NCI-H1930 (cell line): ENCODE results near the gene PTPRE.

Experiments
- DNase-seq, 2 experiments: peaks; one replicate each; lab custom pipeline; 2025; lab: John Stamatoyannopoulos, UW

PTPRE gene

GRCh38 chr10:127908106-127908958 lies 1.4 kb downstream of the PTPRE start:
- no peak for DNase-seq

- no peak for DNase-seq
These were observed 2.0 kb downstream of the PTPRE start for GRCh38 chr10:127908959-127909267.

- DNase-seq, result no peak
These were observed 3.0 kb downstream of the PTPRE start for GRCh38 chr10:127909716-127910463.

- no peak for DNase-seq
These were observed 3.5 kb downstream of the PTPRE start for GRCh38 chr10:127910464-127910770.

GRCh38 chr10:127911218-127911866 lies 4.4 kb downstream of the PTPRE start:
- DNase-seq, result no peak

GRCh38 chr10:127911867-127912257 lies 5.0 kb downstream of the PTPRE start:
- no peak for DNase-seq

GRCh38 chr10:127912607-127913367 lies 5.9 kb downstream of the PTPRE start:
- no peak for DNase-seq

- DNase-seq, result no peak
These were observed 6.5 kb downstream of the PTPRE start for GRCh38 chr10:127913368-127913759.

GRCh38 chr10:127915324-127915723 lies 8.4 kb downstream of the PTPRE start:
- no peak for DNase-seq

GRCh38 chr10:127916826-127917225 lies 9.9 kb downstream of the PTPRE start:
- DNase-seq, result no peak

GRCh38 chr10:127918572-127918971 lies 11.7 kb downstream of the PTPRE start:
- no peak for DNase-seq

- DNase-seq, result no peak
These were observed 12.7 kb downstream of the PTPRE start for GRCh38 chr10:127919418-127920271.

- no peak for DNase-seq
These were observed 13.6 kb downstream of the PTPRE start for GRCh38 chr10:127920306-127921074.

- no peak for DNase-seq
These were observed 14.3 kb downstream of the PTPRE start for GRCh38 chr10:127921075-127921752.

- DNase-seq, result no peak
These were observed 14.8 kb downstream of the PTPRE start for GRCh38 chr10:127921753-127922145.

- no peak for DNase-seq
These were observed 15.3 kb downstream of the PTPRE start for GRCh38 chr10:127922206-127922605.

GRCh38 chr10:127922675-127923366 lies 15.9 kb downstream of the PTPRE start:
- DNase-seq, result no peak

- DNase-seq, result no peak
These were observed 16.7 kb downstream of the PTPRE start for GRCh38 chr10:127923646-127924045.

- DNase-seq, result no peak
These were observed 18.7 kb downstream of the PTPRE start for GRCh38 chr10:127925471-127926207.
